ELF-1 (cell line): ENCODE results near the gene PRORP.
A peak's percentile ranks its signal among the peaks of the same experiment; 100 is the strongest.
"Not testable (repeated sequence)": the region's sequence is repeated elsewhere in the genome, so short reads cannot be mapped to it uniquely, and the experiment has no call there.

Experiments used
- DNase-seq: peaks from one replicate; pipeline ENCODE4 v3.0.0-alpha.2; 2016; ENCODE audit warnings: low read depth, low spot score

PRORP gene

DNA sequence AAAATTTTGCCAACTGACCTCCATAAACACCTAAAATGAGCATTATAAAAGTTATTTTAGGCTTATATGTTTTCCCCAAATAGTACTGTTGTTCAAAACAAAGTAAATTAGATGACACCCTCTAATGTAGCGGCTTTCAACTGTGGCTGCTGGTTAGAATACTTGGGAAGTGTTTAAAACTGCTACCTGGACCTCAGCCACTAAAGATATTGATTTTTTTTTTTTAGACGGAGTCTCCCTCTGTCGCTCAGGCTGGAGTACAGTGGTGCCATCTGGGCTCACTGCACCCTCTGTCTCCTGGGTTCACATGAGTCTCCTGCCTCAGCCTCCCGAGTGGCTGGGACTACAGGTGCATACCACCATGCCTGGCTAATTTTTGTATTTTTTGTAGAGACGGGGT, 16.2 kb downstream of the PRORP start:
- no peak for DNase-seq

DNA sequence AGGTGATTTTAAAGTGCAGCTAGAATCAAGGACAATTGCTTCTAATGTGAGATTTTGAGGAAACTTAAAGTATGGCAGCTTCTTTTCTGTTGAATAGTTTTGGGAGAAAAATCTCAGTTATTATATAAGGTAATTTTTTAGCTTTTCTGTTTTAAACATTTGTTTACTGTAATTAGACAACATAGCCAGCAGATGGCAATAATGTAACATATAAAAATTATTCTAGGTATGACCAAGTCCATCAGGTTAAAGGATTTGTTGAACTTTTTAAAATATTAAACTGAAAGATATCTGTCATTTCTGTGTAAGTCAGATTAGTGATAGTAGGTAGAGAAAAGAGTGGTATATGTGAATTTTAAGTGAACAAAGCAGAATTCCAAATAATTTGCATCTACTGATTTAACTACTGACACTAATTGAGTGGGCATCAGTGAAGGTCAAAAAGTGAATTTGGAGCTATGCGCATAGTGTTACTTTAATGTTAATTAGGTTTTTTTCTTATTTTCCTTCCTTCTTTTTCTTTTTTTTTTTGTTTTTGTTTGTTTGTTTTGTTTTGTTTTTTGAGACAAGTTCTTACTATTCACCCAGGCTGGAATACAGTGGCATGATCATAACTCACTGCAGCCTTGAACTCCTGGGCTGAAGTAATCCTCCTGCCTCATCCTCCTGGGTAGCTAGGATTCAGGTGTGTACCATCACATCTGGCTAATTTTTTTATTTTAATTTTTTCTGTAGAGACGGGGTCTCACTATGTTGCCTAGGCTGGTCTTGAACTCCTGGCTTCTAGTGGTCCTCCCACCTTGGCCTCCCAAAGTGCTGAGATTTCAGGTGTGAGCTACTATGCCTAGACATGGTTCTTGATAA, 18.6 kb downstream of the PRORP start:
- DNase-seq, result no peak

DNA sequence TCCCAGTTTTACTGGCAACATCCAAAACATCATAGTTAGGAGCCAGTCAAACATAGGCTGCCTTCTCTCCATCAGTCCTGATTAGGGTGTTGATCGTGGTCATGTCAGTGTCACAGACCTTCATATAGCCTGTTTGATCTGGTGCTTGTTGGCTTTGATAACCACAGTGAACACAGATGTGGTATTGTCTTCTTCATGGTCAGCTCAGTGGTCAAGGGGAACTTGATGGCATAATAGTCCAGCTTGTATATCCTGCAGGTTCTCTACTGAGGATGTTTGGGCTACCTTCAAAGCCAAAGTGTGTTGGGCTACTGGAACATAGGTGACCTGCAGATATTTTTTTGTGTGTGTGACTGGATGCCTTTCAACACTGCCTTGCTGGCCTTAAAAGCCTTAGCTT, 21.7 kb downstream of the PRORP start:
- DNase-seq, result no peak

- DNase-seq, result no peak
Measured at GRCh38 chr14:35146711-35147149, 24.4 kb downstream of the PRORP start.

DNA sequence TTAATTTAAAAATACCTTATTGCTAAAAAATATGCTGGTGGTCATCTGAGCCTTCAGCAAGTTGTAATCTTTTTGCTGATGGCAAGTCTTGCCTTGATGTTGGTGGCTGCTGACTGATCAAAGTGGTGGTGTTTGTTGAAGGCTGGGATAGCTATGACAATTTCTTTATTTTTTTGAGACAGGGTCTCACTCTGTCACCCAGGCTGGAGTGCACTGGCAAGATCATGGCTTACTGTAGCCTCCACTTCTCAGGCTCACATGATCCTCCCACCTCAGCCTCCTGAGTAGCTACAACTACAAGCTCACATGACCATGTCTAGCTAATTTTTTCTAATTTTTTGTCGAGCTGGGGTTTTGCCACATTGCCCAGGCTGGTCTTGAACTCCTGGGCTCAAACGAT, 24.8 kb downstream of the PRORP start:
- DNase-seq, result no peak

GRCh38 chr14:35147711-35148110, 25.4 kb downstream of the PRORP start:
- DNase-seq, result no peak

DNA sequence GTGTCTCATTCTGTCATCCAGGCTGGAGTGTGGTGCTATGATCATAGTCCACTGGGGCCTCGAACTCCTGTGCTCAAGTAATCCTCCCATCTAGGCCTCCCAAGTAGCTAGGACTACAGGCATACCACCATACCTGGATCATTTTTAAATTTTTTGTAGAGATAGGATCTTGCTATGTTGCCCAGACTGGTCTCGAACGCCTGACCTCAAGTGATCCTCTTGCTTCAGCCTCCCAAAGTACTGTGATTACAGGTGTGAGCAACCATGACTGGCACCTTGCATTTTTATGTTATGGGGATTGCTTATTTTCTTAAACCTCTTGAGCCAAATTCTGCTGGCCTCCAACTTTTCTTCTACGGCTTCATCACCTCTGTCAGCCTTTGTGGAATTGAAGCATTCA, 26.9 kb downstream of the PRORP start:
- no peak for DNase-seq

- not testable (repeated sequence) for DNase-seq
Measured at GRCh38 chr14:35152531-35152930, 30.2 kb downstream of the PRORP start.

DNA sequence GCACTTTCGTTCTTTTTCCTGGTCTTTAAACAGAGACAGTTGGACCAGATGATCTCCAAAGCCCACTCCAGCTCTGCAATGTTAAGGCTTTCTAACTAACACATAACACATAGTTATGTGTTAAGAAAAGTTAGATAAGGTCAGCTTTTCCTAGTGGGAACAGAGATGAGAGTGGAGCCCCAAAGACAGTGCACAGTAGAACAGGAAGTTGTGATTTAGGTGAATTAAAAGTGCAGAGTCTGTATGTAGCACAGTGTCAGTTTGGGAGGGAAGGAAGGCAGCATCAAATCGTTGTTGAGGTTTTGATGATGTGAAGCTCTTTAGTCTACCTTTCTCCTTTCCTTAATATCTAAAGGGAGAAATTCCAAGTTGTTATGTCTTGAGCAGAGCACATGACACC, 31.7 kb downstream of the PRORP start:
- DNase-seq, result no peak

- DNase-seq, result no peak
Measured at GRCh38 chr14:35155962-35156361, 33.6 kb downstream of the PRORP start.

- DNase-seq, result no peak
Measured at GRCh38 chr14:35158491-35158890, 36.1 kb downstream of the PRORP start.

DNA sequence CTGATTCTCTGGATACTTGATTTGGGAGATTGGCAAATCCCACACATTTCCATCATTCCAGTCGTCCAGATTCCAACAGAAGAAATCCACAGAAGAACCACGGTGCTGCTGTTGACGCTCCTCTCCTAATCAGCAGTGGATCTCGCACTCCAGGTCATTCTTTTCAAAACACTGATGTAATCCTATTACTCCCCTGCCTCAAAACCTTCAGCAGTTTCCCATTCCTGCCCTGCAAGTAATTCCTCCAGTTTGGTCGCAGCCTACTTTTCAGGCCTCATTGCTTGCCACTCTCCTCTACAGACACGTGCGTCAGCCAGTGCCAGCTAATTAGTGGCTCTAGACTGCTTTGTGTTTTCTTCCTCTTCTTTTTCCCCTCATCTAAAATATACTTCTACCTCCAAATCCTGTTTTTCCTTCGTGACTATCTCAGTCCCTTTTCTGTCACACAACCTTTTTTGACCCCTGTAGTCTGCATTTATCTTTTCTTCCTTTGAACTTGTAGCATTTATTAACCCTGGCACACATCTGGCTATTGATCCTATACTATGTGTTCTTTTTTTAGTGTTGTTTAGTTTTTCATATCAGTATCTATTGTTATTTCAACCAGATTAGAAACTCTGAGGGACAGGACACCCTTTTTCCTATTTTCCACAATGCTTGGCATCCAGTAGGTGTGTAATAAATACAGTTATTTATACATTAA, 36.8 kb downstream of the PRORP start:
- peak; percentile 58 for DNase-seq

GRCh38 chr14:35159742-35160409, 37.5 kb downstream of the PRORP start:
- DNase-seq, result no peak

DNA sequence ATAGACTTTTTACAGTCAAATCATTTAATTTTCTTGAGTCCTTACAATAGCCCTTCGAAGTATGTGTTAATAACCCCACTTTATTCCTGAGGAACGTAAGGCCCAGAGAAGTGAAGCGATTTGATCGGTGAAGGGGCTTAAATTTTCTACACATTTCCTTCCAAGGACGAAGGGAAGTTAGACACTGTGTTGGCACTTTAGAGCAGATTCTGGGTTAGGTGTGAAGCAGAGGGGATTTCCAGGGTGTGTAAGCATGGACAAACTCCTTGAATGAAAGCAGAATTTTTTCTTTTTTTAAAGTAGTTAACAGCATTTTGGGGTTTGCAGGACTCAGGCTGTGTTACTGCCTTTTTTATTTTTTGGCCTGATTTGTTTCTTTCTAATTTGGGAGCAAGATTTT, 38.9 kb downstream of the PRORP start:
- no peak for DNase-seq

DNA sequence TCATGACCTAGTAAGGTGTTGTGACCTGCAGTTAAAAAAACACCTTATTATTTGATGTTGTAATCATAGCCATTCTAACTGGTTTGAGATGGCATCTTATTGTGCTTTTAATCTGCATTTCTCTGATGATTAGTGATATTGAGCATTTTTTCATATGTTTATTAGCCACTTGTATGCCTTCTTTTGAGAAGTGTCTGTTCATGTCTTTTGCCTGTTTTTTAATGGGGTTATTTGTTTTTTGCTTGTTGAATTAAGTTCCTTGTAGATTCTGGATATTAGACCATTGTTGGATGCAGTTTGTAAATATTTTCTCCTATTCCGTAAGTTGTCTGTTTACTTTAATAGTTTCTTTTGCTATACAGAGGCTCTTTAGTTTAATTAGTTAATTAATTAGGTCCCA, 41.0 kb downstream of the PRORP start:
- DNase-seq, result no peak

- DNase-seq, result no peak
Measured at GRCh38 chr14:35164849-35165248, 42.5 kb downstream of the PRORP start.

- no peak for DNase-seq
Measured at GRCh38 chr14:35167496-35167895, 45.1 kb downstream of the PRORP start.
